CD8-positive, alpha-beta memory T cell (primary cell): Measurements from ENCODE around the gene MIGA2. TPM values are rescaled to one million over a fixed set of nuclear protein-coding genes. Genes with fewer than 3 reads are reported as not detected.
"Not testable (repeated sequence)": the region's sequence is repeated elsewhere in the genome, so short reads cannot be mapped to it uniquely, and the experiment has no call there.

ENCODE experiments used
- CTCF ChIA-PET: fragments of 350-600 bp; sonication (Branson Sonifier 250); formaldehyde crosslinking; loops from one replicate; lab custom pipeline; 2021; ENCODE audit warnings: antibody characterized with exemption; lab: Charles Lee
- POLR2A ChIA-PET: fragments of 350-600 bp; sonication (Branson Sonifier 250); formaldehyde crosslinking; loops from one replicate; lab custom pipeline; 2021; ENCODE audit warnings: antibody characterized with exemption; lab: Charles Lee
- DNase-seq, 5 donors: peaks; one replicate each; pipeline versions ENCODE4 v3.0.0 to v3.0.0-alpha.2; 2020 to 2022; ENCODE audit warnings: mixed read lengths in 1 of 5
- H3K27ac ChIP-seq: one replicate; pipeline ENCODE4 v1.7.0; 2013; ENCODE audit warnings: low read depth, mild to moderate bottlenecking, low read length, moderate library complexity
- H3K27me3 ChIP-seq: 2 replicates; pipeline ENCODE4 v1.7.0; 2013; ENCODE audit warnings: low read length, mild to moderate bottlenecking; ENCODE audit not compliant: insufficient read depth, poor library complexity, severe bottlenecking
- H3K36me3 ChIP-seq: 2 replicates; pipeline ENCODE4 v1.7.0; 2013; ENCODE audit warnings: mild to moderate bottlenecking, low read length, moderate library complexity; ENCODE audit not compliant: insufficient read depth
- H3K4me1 ChIP-seq: 2 replicates; pipeline ENCODE4 v1.7.0; 2013; ENCODE audit warnings: mild to moderate bottlenecking, low read length, moderate library complexity; ENCODE audit not compliant: insufficient read depth
- H3K4me3 ChIP-seq: 2 replicates; pipeline ENCODE4 v1.7.0; 2013; ENCODE audit warnings: mild to moderate bottlenecking, low read length
- H3K9me3 ChIP-seq: 2 replicates; pipeline ENCODE4 v1.7.0; 2013; ENCODE audit warnings: mild to moderate bottlenecking, low read length
- H3K27ac Mint-ChIP-seq, 8 donors: one replicate each; pipeline ENCODE4 v1.8.0; 2020 to 2021; ENCODE audit warnings: mixed read lengths in 8 of 8, mild to moderate bottlenecking in 6 of 8, inconsistent platforms in 3 of 8, moderate library complexity in 3 of 8
- H3K27me3 Mint-ChIP-seq, 2 donors: one replicate each; pipeline ENCODE4 v1.8.0; 2020 to 2021; ENCODE audit warnings: mixed read lengths in 2 of 2, mild to moderate bottlenecking in 1 of 2, moderate library complexity in 1 of 2
- H3K36me3 Mint-ChIP-seq, 3 donors: one replicate each; pipeline ENCODE4 v1.8.0; 2020 to 2021; ENCODE audit warnings: mixed read lengths in 3 of 3, inconsistent platforms in 1 of 3, mild to moderate bottlenecking in 1 of 3
- H3K4me1 Mint-ChIP-seq, 3 donors: one replicate each; pipeline ENCODE4 v1.8.0; 2020 to 2021; ENCODE audit warnings: mixed read lengths in 3 of 3, inconsistent platforms in 1 of 3, mild to moderate bottlenecking in 1 of 3
- H3K4me3 Mint-ChIP-seq, 7 donors: one replicate each; pipeline ENCODE4 v1.8.0; 2020 to 2021; ENCODE audit warnings: mixed read lengths in 7 of 7, mild to moderate bottlenecking in 6 of 7, moderate library complexity in 4 of 7, inconsistent platforms in 2 of 7
- H3K9me3 Mint-ChIP-seq, 5 donors: one replicate each; pipeline ENCODE4 v1.8.0; 2020 to 2022; ENCODE audit warnings: mixed read lengths in 5 of 5, mild to moderate bottlenecking in 3 of 5, moderate library complexity in 2 of 5, inconsistent platforms in 1 of 5
- polyA plus RNA-seq: library from polyadenylated mRNA; unstranded; fragments of 300-500 nt; fragmentation: Illumina TruSeq; gene quantifications from one replicate; pipeline ENCODE4 v1.2.3, GENCODE V29; 2021
- total RNA-seq, 2 experiments: library from RNA; stranded (reverse); gene quantifications; one replicate each; pipeline ENCODE4 v1.2.3, GENCODE V29; 2021

Gene MIGA2
- total and polyA plus RNA-seq, 3 experiments from 2014 or later, result 13.0 to 38.8 (median 35.5) TPM

DNA sequence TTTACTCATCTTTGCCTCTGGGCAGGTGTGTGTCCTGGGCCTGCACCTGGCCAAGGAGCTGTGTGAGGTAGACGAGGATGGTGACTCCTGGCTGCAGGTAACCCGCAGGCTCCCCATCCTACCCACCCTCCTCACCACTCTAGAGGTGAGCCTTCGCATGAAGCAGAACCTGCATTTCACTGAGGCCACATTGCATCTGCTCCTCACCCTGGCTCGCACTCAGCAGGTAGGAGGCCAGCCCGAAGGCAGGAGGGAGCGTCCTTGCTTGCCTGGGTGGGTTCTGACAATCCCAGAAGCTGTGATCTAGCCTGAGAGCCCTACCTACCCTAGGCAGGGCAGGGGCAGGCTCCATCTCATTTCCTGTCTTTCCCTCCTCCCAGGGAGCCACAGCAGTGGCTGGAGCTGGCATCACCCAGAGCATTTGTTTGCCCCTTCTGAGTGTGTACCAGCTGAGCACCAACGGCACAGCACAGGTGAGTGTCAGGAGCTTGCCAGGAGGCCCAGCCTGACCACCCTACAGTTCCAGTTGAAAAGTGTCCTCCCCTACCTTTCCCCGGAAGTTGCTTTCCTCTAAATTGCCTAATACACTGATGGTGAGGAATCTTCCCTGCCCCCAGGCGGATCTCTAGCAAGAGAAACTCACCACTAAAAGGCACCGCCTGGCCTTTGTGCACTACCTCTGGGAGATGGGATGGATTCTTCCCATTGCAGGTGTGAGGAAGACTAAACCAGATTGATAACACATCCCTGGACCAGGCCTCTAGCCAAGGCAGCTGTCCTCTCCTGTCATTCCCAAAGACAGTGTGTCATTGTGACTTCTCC is 34.7 kb upstream of the MIGA2 start:
- CTCF ChIA-PET, result no interaction called here
- no peak overlapping the region for H3K4me3 Mint-ChIP-seq

DNA sequence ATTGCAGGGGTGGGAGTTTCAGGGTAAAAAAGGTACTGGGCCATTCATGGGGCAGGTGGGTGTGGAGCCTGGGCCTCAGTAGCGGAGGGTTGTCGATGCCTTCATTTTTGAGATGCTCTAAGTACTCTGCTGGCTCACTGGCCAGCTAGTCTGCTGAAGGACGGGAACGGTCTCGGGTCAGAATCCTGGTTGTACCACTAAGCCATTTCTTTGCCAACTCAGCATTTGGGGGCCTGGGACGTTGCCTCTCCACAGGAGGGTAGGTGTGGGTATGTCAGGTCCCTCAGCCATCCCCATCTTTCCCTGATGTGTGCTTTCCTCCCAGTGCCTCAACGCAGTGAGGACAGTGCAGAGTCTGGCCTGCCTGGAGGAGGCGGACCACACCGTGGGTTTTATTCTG is 33.4 kb upstream of the MIGA2 start:
- DNase-seq, result no peak
- H3K9me3 Mint-ChIP-seq, result no peaks in the 10 kb centered on the region
- Histone ChIP-seq H3K36me3 (peaks cover 37% of the 10 kb centered on the region), H3K27ac (no peak overlapping the region), H3K4me1 (no peaks in the 10 kb centered on the region), H3K9me3 (no peaks in the 10 kb centered on the region), H3K27me3 (no peaks in the 10 kb centered on the region), H3K4me3 (no peak overlapping the region)
- H3K27ac Mint-ChIP-seq, result no peak overlapping the region
- CTCF ChIA-PET, result no interaction called here
- POLR2A ChIA-PET, result no interaction called here
- H3K27me3 Mint-ChIP-seq, result no peaks in the 10 kb centered on the region
- H3K4me1 Mint-ChIP-seq, result no peaks in the 10 kb centered on the region
- H3K4me3 Mint-ChIP-seq, result no peak overlapping the region
- peaks cover 3 to 90% (median 13%) of the 10 kb centered on the region in 3 donors for H3K36me3 Mint-ChIP-seq

More for the DNA sequence above, 34.7 kb upstream of the MIGA2 start:
- H3K27me3 ChIP-seq, result no peaks in the 10 kb centered on the region
- no peak overlapping the region for H3K4me3 ChIP-seq
- Mint-ChIP-seq H3K27ac (peak overlapping the region in 2 of 8 donors; percentile 14 to 83), H3K36me3 (peaks cover 3 to 91% (median 17%) of the 10 kb centered on the region in 3 donors), H3K4me1 (no peaks in the 10 kb centered on the region), H3K27me3 (no peaks in the 10 kb centered on the region), H3K9me3 (no peaks in the 10 kb centered on the region)
- no peaks in the 10 kb centered on the region for H3K4me1 ChIP-seq
- H3K9me3 ChIP-seq, result no peaks in the 10 kb centered on the region
- H3K36me3 ChIP-seq, result peaks cover 46% of the 10 kb centered on the region
- DNase-seq, result no peak
- POLR2A ChIA-PET, result no interaction called here
- H3K27ac ChIP-seq, result no peak overlapping the region

- H3K27me3 Mint-ChIP-seq, H3K9me3 ChIP-seq, H3K4me3 ChIP-seq, DNase-seq, H3K27me3 ChIP-seq, H3K4me1 ChIP-seq, H3K4me1 Mint-ChIP-seq, H3K27ac ChIP-seq, H3K9me3 Mint-ChIP-seq, H3K4me3 Mint-ChIP-seq, CTCF ChIA-PET, POLR2A ChIA-PET: not testable (repeated sequence)
- H3K36me3 Mint-ChIP-seq, result peaks cover 3 to 85% (median 13%) of the 10 kb centered on the region in 3 donors
- peaks cover 27% of the 10 kb centered on the region for H3K36me3 ChIP-seq
- H3K27ac Mint-ChIP-seq, result peak overlapping the region in 1 of 8 donors; percentile 79
These were observed 32.3 kb upstream of the MIGA2 start for GRCh38 chr9:129004173-129004572.

GRCh38 chr9:129005336-129005997 is 31.0 kb upstream of the MIGA2 start:
- Histone ChIP-seq H3K9me3 (no peaks in the 10 kb centered on the region), H3K27ac (no peak overlapping the region), H3K36me3 (peaks cover 17% of the 10 kb centered on the region), H3K4me3 (no peak overlapping the region), H3K4me1 (no peaks in the 10 kb centered on the region), H3K27me3 (no peaks in the 10 kb centered on the region)
- ChIA-PET POLR2A (no interaction called here), CTCF (interaction anchor here (0.9 to 1.3 kb wide), 3 partner anchors 13 to 126 kb away, joined by 3 read pairs; no protein-coding TSS in a partner anchor)
- Mint-ChIP-seq H3K4me3 (no peak overlapping the region), H3K27me3 (no peaks in the 10 kb centered on the region), H3K9me3 (no peaks in the 10 kb centered on the region), H3K36me3 (peaks cover 3 to 84% (median 8%) of the 10 kb centered on the region in 3 donors), H3K4me1 (no peaks in the 10 kb centered on the region), H3K27ac (peak overlapping the region in 3 of 8 donors; percentile 50 to 84 (median 71))
- no peak for DNase-seq

DNA sequence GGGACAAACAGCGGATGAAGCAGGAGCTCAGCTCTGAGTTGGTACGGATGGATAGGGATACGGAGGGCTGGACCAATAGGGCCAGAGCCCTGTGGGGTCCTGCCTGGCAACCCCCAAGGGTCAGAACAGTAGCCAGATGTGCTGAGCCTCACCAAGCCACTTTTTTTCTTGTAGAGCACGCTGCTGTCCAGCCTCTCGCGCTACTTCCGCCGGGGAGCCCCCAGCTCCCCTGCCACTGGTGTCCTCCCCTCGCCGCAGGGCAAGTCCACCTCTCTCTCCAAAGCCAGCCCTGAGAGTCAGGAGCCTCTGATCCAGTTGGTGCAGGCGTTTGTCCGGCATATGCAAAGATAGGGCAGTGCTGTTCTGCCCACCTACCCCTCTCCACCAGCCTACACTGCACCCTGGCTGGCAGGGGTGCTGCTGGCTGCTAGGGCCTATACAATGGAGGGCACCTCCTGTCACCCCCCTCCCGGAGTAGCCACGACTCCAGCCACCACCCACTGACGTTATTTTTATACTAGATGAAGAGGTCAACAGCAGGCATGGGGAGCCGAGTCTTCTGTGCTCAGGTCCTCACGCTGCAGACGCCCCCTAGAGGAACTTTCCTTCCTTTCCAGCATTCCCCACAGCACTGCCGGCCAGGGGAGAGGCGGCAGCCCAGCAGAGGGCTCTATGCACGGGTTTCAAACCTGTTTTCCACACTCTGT is 29.9 kb upstream of the MIGA2 start:
- H3K27ac ChIP-seq, result no peak overlapping the region
- POLR2A ChIA-PET, result no interaction called here

GRCh38 chr9:129007035-129007765 is 29.2 kb upstream of the MIGA2 start:
- no peak for DNase-seq
- no peaks in the 10 kb centered on the region for H3K9me3 ChIP-seq
- Mint-ChIP-seq H3K27me3 (no peaks in the 10 kb centered on the region), H3K4me1 (no peaks in the 10 kb centered on the region), H3K27ac (peak overlapping the region in 1 of 8 donors; percentile 51), H3K9me3 (no peaks in the 10 kb centered on the region), H3K4me3 (no peak overlapping the region), H3K36me3 (peaks cover 0 to 82% (median 4%) of the 10 kb centered on the region in 3 donors)
- no peak overlapping the region for H3K4me3 ChIP-seq
- H3K27me3 ChIP-seq, result no peaks in the 10 kb centered on the region
- H3K36me3 ChIP-seq, result peaks cover 4% of the 10 kb centered on the region
- H3K4me1 ChIP-seq, result no peaks in the 10 kb centered on the region
- ChIA-PET POLR2A (no interaction called here), CTCF (interaction anchor here (1.1 to 1.8 kb wide), 2 partner anchors 13 to 21 kb away, joined by 4 to 6 read pairs; partner anchors contain the start of gene SH3GLB2)
- H3K27ac ChIP-seq, result no peak overlapping the region

More for the DNA sequence above, 29.9 kb upstream of the MIGA2 start:
- H3K9me3 ChIP-seq, result no peaks in the 10 kb centered on the region
- Mint-ChIP-seq H3K27me3 (no peaks in the 10 kb centered on the region), H3K4me3 (no peak overlapping the region), H3K27ac (peak overlapping the region in 2 of 8 donors; percentile 38 to 68), H3K36me3 (peaks cover 0 to 82% (median 6%) of the 10 kb centered on the region in 3 donors), H3K4me1 (no peaks in the 10 kb centered on the region), H3K9me3 (no peaks in the 10 kb centered on the region)
- H3K4me3 ChIP-seq, result no peak overlapping the region
- H3K36me3 ChIP-seq, result peaks cover 11% of the 10 kb centered on the region
- no peaks in the 10 kb centered on the region for H3K27me3 ChIP-seq
- CTCF ChIA-PET, result interaction anchor here (0.9 to 1.8 kb wide), 4 partner anchors 13 to 22 kb away, joined by 3 to 6 read pairs (median 4); partner anchors contain the start of gene SH3GLB2
- H3K4me1 ChIP-seq, result no peaks in the 10 kb centered on the region
- peak in 2 of 5 donors; percentile 27 to 29 for DNase-seq

DNA sequence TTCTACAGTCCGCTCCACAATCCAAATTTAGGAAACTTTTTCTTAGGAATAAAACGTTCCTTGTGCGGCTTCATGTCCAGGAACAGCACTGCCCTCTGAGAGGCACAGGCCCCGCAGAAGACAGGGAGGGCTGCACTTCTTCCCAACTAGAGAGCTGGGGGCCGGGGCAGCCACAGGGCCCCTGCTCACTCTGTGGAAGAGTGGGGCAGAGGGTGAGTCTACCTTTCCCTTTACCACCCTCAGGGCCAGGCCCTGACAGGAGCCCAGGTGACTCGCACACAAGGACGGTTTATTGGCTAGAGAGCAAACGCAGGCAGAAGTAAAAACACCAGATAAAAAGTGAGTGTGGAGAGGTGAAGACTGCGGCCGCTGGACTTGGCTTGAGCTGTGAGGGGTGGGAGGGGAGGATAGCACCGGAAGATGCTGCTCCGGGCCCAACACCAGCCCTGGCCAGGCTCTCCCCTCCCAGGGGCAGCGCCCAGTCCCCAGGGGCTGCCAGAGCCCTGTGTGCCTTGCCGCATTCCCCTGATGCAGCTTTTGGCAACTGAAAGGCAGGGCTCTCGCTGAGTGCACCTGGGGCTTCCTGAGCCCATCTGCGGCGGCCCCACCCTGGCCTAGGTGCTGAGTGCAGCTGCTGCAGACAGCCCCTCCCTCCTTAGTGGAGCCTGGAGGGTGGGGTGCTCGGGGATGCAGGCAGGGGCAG is 28.5 kb upstream of the MIGA2 start:
- H3K4me3 ChIP-seq, result no peak overlapping the region
- ChIA-PET POLR2A (no interaction called here), CTCF (interaction anchor here (1.1 to 1.8 kb wide), 2 partner anchors 12 to 20 kb away, joined by 4 to 6 read pairs; partner anchors contain the start of gene SH3GLB2)
- H3K4me1 Mint-ChIP-seq, result no peaks in the 10 kb centered on the region
- H3K4me1 ChIP-seq, result no peaks in the 10 kb centered on the region
- H3K9me3 ChIP-seq, result no peaks in the 10 kb centered on the region
- no peak for DNase-seq
- peak overlapping the region in 1 of 8 donors; percentile 80 for H3K27ac Mint-ChIP-seq
- H3K27me3 Mint-ChIP-seq, result no peaks in the 10 kb centered on the region
- H3K36me3 ChIP-seq, result no peaks in the 10 kb centered on the region
- no peak overlapping the region for H3K27ac ChIP-seq
- no peak overlapping the region for H3K4me3 Mint-ChIP-seq
- H3K36me3 Mint-ChIP-seq, result peaks cover 0 to 82% (median 0%) of the 10 kb centered on the region in 3 donors
- no peaks in the 10 kb centered on the region for H3K27me3 ChIP-seq
- no peaks in the 10 kb centered on the region for H3K9me3 Mint-ChIP-seq
